ENCODE data around the gene BCAR3. TPM values are rescaled to one million over a fixed set of nuclear protein-coding genes. Genes with fewer than 3 reads are reported as not detected.

BCAR3 gene
- total RNA-seq, 2 donors from 2014 or later = 32.7 to 48.7 TPM

DNA sequence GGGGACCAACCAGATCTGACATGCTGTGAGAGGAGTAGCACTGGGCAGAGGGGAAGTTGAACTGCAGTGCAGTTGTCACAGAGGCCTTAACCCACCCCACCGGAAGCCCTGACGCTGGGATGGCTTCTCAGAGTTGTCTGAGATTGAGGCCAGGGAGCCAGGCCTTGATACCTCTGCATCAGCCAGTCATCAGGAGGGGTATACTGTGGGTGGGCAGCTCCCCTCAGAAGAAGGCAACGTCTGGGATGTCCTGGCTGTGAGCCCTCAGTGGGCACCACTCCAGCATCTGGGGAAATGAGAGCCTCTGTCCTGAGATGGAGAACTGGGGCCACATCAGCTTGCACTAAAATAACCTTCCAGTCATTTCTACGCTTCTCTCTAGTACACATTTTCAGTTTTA is 47.9 kb upstream of the BCAR3 start:
- 88 to 94% methylated on average over 3 to 4 of the region's 4 CpGs for WGBS, 2 experiments (ENCODE audit: insufficient coverage in 1 of 2, insufficient read length in 1 of 2)
- TF ChIP-seq, protein P1, sequence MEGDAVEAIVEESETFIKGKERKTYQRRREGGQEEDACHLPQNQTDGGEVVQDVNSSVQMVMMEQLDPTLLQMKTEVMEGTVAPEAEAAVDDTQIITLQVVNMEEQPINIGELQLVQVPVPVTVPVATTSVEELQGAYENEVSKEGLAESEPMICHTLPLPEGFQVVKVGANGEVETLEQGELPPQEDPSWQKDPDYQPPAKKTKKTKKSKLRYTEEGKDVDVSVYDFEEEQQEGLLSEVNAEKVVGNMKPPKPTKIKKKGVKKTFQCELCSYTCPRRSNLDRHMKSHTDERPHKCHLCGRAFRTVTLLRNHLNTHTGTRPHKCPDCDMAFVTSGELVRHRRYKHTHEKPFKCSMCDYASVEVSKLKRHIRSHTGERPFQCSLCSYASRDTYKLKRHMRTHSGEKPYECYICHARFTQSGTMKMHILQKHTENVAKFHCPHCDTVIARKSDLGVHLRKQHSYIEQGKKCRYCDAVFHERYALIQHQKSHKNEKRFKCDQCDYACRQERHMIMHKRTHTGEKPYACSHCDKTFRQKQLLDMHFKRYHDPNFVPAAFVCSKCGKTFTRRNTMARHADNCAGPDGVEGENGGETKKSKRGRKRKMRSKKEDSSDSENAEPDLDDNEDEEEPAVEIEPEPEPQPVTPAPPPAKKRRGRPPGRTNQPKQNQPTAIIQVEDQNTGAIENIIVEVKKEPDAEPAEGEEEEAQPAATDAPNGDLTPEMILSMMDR (conservative IDR thresholded peaks at IDR 0.05) = no peak
- no peaks in the 10 kb centered on the region for H3K27me3 Mint-ChIP-seq (ENCODE audit: insufficient read depth)
- no peaks in the 10 kb centered on the region for H3K36me3 Mint-ChIP-seq (ENCODE audit: low read depth)
- H3K9ac ChIP-seq (ENCODE audit: extremely low read depth, low read length, poor library complexity, severe bottlenecking) = no peak overlapping the region
- no peaks in the 10 kb centered on the region for H3K9me3 Mint-ChIP-seq
- no peak for DNase-seq
- H3K36me3 ChIP-seq (ENCODE audit: control insufficient read depth, insufficient read depth, low read length) = no peaks in the 10 kb centered on the region
- no peak overlapping the region for H3K4me3 Mint-ChIP-seq
- H3K4me1 Mint-ChIP-seq = peaks cover 29% of the 10 kb centered on the region
- no peak overlapping the region for H3K4me3 ChIP-seq (ENCODE audit: low read length)
- no peak overlapping the region for H3K27ac Mint-ChIP-seq
- H3K4me1 ChIP-seq (ENCODE audit: control insufficient read depth, insufficient read depth, low read length) = no peaks in the 10 kb centered on the region
- no peaks in the 10 kb centered on the region for H3K9me3 ChIP-seq (ENCODE audit: control insufficient read depth, low read length)
- H3K27me3 ChIP-seq (ENCODE audit: control insufficient read depth, insufficient read depth, low read length, poor library complexity, severe bottlenecking) = no peaks in the 10 kb centered on the region
- H3K27ac ChIP-seq (ENCODE audit: low read depth, low read length) = no peak overlapping the region

DNA sequence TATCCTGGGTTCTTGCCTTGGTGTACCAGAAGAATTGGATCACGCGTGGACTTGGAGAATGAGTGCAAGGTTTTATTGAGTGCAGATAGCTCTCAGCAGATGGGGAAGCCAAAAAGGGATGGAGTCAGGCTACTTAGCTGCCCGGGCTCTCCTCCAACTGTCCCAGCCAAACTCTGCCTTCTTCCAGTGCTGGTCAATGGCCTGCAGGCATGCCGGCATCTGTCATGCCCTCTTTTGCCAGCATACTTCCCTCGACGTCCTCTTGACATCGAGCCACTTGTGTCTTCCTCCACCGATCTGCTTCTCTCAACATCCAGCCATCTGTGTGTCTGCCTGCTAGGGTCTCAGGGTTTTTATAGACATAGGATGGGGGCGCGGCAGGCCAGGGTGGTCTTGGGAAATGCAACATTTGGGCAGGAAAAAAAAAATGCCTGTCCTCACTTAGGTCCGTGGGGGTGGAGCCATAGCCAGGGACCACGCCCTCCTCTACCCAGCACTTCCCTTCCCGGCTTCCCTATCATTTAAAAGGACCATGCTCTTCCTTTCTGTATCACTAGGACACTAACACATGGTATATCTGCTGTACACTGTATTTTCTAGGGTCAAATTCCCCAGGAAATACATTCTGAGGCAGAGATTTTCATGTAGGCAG is 47.0 kb upstream of the BCAR3 start:
- no peak overlapping the region for H3K27ac Mint-ChIP-seq
- no peak overlapping the region for H3K4me3 Mint-ChIP-seq
- H3K9ac ChIP-seq (ENCODE audit: extremely low read depth, low read length, poor library complexity, severe bottlenecking) = no peak overlapping the region
- H3K36me3 ChIP-seq (ENCODE audit: control insufficient read depth, insufficient read depth, low read length) = no peaks in the 10 kb centered on the region
- H3K4me1 ChIP-seq (ENCODE audit: control insufficient read depth, insufficient read depth, low read length) = no peaks in the 10 kb centered on the region
- WGBS, 2 experiments (ENCODE audit: insufficient coverage in 1 of 2, insufficient read length in 1 of 2) = 89 to 93% methylated on average over 9 to 13 of the region's 13 CpGs
- H3K4me3 ChIP-seq (ENCODE audit: low read length) = no peak overlapping the region
- H3K9me3 ChIP-seq (ENCODE audit: control insufficient read depth, low read length) = no peaks in the 10 kb centered on the region
- H3K27ac ChIP-seq (ENCODE audit: low read depth, low read length) = no peak overlapping the region
- DNase-seq = no peak
- TF ChIP-seq, protein P1 (conservative IDR thresholded peaks at IDR 0.05) = no peak
- H3K4me1 Mint-ChIP-seq = peaks cover 28% of the 10 kb centered on the region
- H3K9me3 Mint-ChIP-seq = no peaks in the 10 kb centered on the region
- H3K36me3 Mint-ChIP-seq (ENCODE audit: low read depth) = no peaks in the 10 kb centered on the region
- H3K27me3 Mint-ChIP-seq (ENCODE audit: insufficient read depth) = no peaks in the 10 kb centered on the region
- no peaks in the 10 kb centered on the region for H3K27me3 ChIP-seq (ENCODE audit: control insufficient read depth, insufficient read depth, low read length, poor library complexity, severe bottlenecking)

DNA sequence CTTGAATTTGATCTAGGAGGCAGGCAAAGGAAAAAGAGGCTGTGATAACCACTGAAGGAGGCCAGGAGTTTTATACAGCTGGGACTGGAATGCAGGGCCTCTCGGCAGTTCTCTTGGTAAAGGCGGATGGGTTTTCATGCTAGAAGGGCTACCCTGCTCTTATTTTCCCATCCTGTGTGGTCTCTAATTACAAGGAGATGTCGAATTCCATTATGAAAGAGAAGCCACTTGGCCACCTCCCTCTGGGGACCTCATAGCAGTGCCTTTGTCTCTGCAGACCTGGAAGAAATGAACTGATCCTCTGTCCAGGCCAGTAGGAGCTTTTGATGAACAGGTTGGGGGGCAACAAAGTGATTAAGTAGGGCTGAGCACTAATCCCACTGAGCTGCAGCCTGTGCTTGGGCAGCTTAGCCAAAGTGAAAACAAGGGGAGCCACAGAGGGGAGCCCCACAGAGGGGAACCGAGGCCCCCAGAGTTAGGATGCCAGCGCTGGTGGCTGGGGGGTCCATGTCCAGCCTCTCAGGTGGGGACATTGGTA is 42.2 kb upstream of the BCAR3 start:
- Histone ChIP-seq H3K4me1 (ENCODE audit: control insufficient read depth, insufficient read depth, low read length) (peaks cover 17% of the 10 kb centered on the region), H3K4me3 (ENCODE audit: low read length) (no peak overlapping the region), H3K36me3 (ENCODE audit: control insufficient read depth, insufficient read depth, low read length) (no peaks in the 10 kb centered on the region), H3K9ac (ENCODE audit: extremely low read depth, low read length, poor library complexity, severe bottlenecking) (no peak overlapping the region), H3K9me3 (ENCODE audit: control insufficient read depth, low read length) (no peaks in the 10 kb centered on the region), H3K27me3 (ENCODE audit: control insufficient read depth, insufficient read depth, low read length, poor library complexity, severe bottlenecking) (no peaks in the 10 kb centered on the region), H3K27ac (ENCODE audit: low read depth, low read length) (peak overlapping the region; percentile 97)
- Mint-ChIP-seq H3K9me3 (no peaks in the 10 kb centered on the region), H3K27ac (peak overlapping the region; percentile 92), H3K4me3 (no peak overlapping the region), H3K27me3 (ENCODE audit: insufficient read depth) (no peaks in the 10 kb centered on the region), H3K4me1 (peaks cover 26% of the 10 kb centered on the region), H3K36me3 (ENCODE audit: low read depth) (no peaks in the 10 kb centered on the region)
- no peak for DNase-seq
- TF ChIP-seq, protein P1 (conservative IDR thresholded peaks at IDR 0.05) = no peak
- WGBS, 2 experiments (ENCODE audit: insufficient coverage in 1 of 2, insufficient read length in 1 of 2) = 82 to 91% methylated on average over 3 to 5 of the region's 5 CpGs
